HL-60 (cell line): ENCODE measurements around the gene GIPC3.

ENCODE experiments used
- DNase-seq, 2 experiments: peaks; one replicate each; pipeline ENCODE4 v3.0.0-alpha.2; 2010 to 2020; ENCODE audit warnings: low read depth in 1 of 2, low spot score in 1 of 2
- H3K27ac ChIP-seq: fragments of 250-450 bp; sonication (Bioruptor Pico); replicated peaks from 2 replicates; pipeline ENCODE4 v1.5.1; 2020; ENCODE audit warnings: mild to moderate bottlenecking, moderate library complexity
- H3K27me3 ChIP-seq: fragments of 250-450 bp; sonication (Bioruptor Pico); 2 replicates; pipeline ENCODE4 v1.5.1; 2021; ENCODE audit warnings: mild to moderate bottlenecking, moderate library complexity; ENCODE audit not compliant: insufficient read depth, poor library complexity, severe bottlenecking
- H3K4me3 ChIP-seq: replicated peaks from 2 replicates; pipeline ENCODE4 v1.5.1; 2011; ENCODE audit warnings: mild to moderate bottlenecking, control low read depth, low read length; ENCODE audit not compliant: insufficient read depth
- GABPA ChIP-seq: IDR thresholded peaks from 2 replicates; pipeline ENCODE4 v1.6.1; 2012; ENCODE audit warnings: low read depth
- POLR2AphosphoS5 ChIP-seq: IDR thresholded peaks from 2 replicates; pipeline ENCODE4 v1.6.1; 2012; ENCODE audit warnings: low read depth
- SPI1 ChIP-seq: IDR thresholded peaks from 2 replicates; pipeline ENCODE4 v1.6.1; 2012; ENCODE audit warnings: low read depth, mild to moderate bottlenecking, borderline replicate concordance
- TF ChIP-seq, protein P1 (sequence below): IDR thresholded peaks from 2 replicates; pipeline ENCODE4 v1.6.1; 2012; ENCODE audit warnings: low read depth; ENCODE audit not compliant: insufficient replicate concordance
- TF ChIP-seq, protein P2 (sequence below): IDR thresholded peaks from one replicate; pipeline ENCODE4 v1.5.1; 2011; ENCODE audit warnings: low read length, control low read depth, inconsistent platforms; ENCODE audit not compliant: insufficient read depth

Gene GIPC3

DNA sequence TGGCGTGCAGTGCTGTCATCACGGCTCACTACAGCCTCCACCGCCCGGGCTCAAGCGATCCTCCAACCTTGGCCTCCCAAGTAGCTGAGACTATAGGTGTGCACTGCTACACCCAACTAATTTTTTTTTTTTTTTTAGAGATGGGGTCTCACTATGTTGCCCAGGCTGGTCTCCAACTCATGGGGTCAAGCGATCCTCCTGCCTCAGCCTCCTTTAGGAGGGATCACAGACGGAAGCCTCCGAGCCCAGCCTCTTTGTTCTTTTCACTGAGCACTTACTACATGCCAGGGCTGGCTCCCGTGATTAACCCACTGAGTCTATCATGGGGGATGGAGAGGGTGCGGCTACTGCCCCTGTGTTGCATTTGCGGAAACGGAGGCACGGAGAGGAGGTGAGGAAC, 54.2 kb downstream of the GIPC3 start:
- TF ChIP-seq POLR2AphosphoS5 (no peak), SPI1 (no peak), GABPA (no peak)
- TF ChIP-seq, protein P1, sequence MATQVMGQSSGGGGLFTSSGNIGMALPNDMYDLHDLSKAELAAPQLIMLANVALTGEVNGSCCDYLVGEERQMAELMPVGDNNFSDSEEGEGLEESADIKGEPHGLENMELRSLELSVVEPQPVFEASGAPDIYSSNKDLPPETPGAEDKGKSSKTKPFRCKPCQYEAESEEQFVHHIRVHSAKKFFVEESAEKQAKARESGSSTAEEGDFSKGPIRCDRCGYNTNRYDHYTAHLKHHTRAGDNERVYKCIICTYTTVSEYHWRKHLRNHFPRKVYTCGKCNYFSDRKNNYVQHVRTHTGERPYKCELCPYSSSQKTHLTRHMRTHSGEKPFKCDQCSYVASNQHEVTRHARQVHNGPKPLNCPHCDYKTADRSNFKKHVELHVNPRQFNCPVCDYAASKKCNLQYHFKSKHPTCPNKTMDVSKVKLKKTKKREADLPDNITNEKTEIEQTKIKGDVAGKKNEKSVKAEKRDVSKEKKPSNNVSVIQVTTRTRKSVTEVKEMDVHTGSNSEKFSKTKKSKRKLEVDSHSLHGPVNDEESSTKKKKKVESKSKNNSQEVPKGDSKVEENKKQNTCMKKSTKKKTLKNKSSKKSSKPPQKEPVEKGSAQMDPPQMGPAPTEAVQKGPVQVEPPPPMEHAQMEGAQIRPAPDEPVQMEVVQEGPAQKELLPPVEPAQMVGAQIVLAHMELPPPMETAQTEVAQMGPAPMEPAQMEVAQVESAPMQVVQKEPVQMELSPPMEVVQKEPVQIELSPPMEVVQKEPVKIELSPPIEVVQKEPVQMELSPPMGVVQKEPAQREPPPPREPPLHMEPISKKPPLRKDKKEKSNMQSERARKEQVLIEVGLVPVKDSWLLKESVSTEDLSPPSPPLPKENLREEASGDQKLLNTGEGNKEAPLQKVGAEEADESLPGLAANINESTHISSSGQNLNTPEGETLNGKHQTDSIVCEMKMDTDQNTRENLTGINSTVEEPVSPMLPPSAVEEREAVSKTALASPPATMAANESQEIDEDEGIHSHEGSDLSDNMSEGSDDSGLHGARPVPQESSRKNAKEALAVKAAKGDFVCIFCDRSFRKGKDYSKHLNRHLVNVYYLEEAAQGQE = no peak
- TF ChIP-seq, protein P2, sequence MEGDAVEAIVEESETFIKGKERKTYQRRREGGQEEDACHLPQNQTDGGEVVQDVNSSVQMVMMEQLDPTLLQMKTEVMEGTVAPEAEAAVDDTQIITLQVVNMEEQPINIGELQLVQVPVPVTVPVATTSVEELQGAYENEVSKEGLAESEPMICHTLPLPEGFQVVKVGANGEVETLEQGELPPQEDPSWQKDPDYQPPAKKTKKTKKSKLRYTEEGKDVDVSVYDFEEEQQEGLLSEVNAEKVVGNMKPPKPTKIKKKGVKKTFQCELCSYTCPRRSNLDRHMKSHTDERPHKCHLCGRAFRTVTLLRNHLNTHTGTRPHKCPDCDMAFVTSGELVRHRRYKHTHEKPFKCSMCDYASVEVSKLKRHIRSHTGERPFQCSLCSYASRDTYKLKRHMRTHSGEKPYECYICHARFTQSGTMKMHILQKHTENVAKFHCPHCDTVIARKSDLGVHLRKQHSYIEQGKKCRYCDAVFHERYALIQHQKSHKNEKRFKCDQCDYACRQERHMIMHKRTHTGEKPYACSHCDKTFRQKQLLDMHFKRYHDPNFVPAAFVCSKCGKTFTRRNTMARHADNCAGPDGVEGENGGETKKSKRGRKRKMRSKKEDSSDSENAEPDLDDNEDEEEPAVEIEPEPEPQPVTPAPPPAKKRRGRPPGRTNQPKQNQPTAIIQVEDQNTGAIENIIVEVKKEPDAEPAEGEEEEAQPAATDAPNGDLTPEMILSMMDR = no peak
- no peak overlapping the region for H3K4me3 ChIP-seq
- DNase-seq = no peak
- H3K27me3 ChIP-seq = no peaks in the 10 kb centered on the region
- no peak overlapping the region for H3K27ac ChIP-seq

DNA sequence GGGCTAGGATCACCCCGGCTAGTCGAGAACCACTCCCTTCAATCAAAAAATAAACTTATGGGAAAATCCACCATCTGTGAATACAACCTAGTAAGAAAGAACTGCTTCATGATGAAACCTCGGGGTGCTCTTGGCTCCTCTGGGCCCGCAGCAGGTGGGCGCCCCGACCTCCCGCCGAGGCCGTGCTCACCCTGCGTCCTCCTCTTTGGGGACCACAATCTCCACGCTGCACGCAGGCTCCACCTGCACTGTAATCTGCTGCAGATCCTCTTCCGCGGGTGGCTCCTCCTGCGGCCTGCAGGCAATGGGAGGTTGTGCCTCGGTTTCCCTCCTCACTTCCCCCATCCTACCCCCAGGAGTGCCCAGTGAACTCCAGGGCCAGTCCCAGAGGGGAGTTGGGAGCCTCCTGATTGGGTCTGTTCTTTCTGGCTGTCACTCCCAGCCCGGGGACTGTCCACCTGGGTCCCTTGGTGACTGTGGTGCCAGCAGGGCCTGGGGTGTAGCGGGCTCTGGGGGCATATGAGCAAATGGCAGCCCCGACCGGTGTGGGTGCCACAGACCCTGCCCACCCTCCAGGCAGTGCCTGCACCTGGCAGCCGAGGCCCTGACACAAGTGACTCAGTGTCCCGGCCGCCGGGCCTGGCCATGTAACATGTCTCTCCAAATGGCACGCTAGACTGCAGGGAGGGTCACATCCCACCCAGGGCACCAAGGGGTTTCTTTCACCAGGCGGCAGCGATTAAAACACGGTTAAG, 56.4 kb downstream of the GIPC3 start:
- DNase-seq = no peak
- Histone ChIP-seq H3K4me3 (no peak overlapping the region), H3K27ac (no peak overlapping the region), H3K27me3 (no peaks in the 10 kb centered on the region)
- TF ChIP-seq POLR2AphosphoS5 = no peak
- TF ChIP-seq, protein P2 = no peak
- TF ChIP-seq SPI1 = no peak
- no peak for TF ChIP-seq GABPA
- TF ChIP-seq, protein P1 = no peak

DNA sequence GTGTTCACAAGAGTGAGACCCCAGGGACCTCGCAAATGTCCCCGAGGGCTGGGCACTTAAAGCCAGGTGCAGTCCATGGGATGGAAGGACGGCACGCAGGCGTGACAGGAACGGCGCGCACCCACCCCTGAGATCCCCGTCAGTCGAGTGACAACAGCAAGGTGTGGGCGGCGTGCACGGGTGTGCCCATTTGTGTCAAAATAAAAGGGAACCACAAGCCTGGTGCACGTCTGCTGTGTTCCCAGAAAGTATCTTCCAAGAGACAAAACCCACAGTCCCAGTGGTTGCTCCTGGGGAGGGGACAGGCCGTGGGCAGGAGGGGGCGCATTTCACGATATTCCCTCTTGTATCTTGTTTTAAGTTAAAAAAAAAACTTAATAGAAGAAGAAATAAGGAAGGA, 57.0 kb downstream of the GIPC3 start:
- H3K4me3 ChIP-seq = no peak overlapping the region
- no peak for DNase-seq
- TF ChIP-seq SPI1 = no peak
- no peak for TF ChIP-seq POLR2AphosphoS5
- TF ChIP-seq, protein P1 = no peak
- TF ChIP-seq, protein P2 = no peak
- no peak for TF ChIP-seq GABPA
- H3K27ac ChIP-seq = no peak overlapping the region
- H3K27me3 ChIP-seq = no peaks in the 10 kb centered on the region
